ENCODE measurements around the gene TBC1D8. TPM values are rescaled to one million over a fixed set of nuclear protein-coding genes. Genes with fewer than 3 reads are reported as not detected.

The TBC1D8 gene
- total and polyA plus RNA-seq, 12 donors: 7.6 to 17.2 (median 10.8) TPM

DNA sequence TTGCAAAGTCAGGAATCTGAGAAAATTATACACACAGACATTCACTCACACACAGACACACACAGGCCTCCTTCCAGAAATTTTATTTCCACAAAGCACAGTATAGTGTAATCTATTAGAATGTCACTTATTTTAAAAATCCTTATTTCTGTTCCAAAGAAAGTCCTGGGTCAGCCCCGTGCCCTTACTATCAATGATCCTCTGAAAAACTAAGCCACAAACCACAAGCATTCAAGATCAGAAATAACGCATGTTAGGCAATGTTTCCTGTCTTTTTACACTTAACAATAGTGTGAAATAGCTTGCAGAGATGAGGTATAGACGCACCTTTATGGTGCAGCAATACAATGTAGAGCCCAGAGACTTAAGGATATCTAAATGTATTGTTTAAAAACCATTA lies 25.8 kb downstream of the TBC1D8 start:
- Histone ChIP-seq H3K4me3 (no peak overlapping the region), H3K4me1 (replicated peaks in 1 of 2) (peaks cover 2 to 32% of the 10 kb centered on the region in 2 donors), H3K27me3 (no peaks in the 10 kb centered on the region), H3K9me3 (replicated peaks in 1 of 3) (no peaks in the 10 kb centered on the region), H3K36me3 (replicated peaks in 1 of 2) (no peaks in the 10 kb centered on the region), H3K27ac (peak overlapping the region in 3 of 5 donors; percentile 6 to 74 (median 67))
- intact Hi-C loops (cut with DNase I): no loop called here
- DNase-seq: no peak
- TF ChIP-seq POLR2A (IDR thresholded peaks at IDR 0.05): no peak
- TF ChIP-seq, protein P1, sequence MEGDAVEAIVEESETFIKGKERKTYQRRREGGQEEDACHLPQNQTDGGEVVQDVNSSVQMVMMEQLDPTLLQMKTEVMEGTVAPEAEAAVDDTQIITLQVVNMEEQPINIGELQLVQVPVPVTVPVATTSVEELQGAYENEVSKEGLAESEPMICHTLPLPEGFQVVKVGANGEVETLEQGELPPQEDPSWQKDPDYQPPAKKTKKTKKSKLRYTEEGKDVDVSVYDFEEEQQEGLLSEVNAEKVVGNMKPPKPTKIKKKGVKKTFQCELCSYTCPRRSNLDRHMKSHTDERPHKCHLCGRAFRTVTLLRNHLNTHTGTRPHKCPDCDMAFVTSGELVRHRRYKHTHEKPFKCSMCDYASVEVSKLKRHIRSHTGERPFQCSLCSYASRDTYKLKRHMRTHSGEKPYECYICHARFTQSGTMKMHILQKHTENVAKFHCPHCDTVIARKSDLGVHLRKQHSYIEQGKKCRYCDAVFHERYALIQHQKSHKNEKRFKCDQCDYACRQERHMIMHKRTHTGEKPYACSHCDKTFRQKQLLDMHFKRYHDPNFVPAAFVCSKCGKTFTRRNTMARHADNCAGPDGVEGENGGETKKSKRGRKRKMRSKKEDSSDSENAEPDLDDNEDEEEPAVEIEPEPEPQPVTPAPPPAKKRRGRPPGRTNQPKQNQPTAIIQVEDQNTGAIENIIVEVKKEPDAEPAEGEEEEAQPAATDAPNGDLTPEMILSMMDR (IDR thresholded peaks at IDR 0.05): no peak
- WGBS, 4 donors: 47 to 54% (median 50%) methylated on average over 3 of the region's 3 CpGs

DNA sequence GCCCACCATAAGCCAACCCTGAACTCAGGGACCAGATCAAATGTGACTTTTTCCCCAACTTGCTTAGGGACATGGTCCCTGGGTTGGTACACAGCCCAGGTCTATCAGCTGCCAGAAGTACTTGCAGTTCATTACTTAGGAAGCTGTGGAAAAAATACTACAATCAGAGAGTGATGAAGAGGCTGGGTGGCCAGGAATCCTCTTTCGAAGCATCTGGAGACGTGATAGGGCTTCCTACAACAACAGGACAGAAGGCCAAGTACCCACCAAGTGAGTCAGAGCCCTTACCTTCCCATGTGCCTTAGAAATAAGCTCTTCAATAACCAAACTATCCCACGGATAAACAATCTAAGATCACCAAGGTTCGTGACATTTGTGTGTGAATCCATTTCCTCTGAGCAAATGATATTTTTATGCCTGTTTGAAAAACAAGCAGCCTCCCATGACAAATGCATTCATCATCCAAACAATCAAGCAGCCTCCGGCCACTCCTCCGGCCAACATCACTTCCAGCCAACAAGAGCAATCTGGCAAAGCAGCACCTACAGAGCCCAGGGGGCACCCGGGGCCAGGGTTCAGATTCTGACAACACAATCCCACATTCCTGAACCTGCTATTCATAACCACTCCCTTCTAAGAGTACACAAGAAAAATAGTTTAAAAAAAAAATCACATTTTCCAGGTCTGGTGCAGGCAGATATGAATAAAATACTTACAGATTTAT lies 26.4 kb downstream of the TBC1D8 start:
- intact Hi-C loops (cut with DNase I): no loop called here
- H3K4me1 ChIP-seq (replicated peaks in 1 of 2): peaks cover 8 to 38% of the 10 kb centered on the region in 2 donors
- H3K36me3 ChIP-seq (replicated peaks in 1 of 2): no peaks in the 10 kb centered on the region
- DNase-seq: peak; percentile 42 to 89 (median 70)
- H3K4me3 ChIP-seq: no peak overlapping the region
- no peaks in the 10 kb centered on the region for H3K9me3 ChIP-seq (replicated peaks in 1 of 3)
- peak overlapping the region in 4 of 5 donors; percentile 0 to 74 (median 36) for H3K27ac ChIP-seq
- TF ChIP-seq, protein P1 (IDR thresholded peaks at IDR 0.05): no peak
- no peak for TF ChIP-seq POLR2A (IDR thresholded peaks at IDR 0.05)
- 12 to 22% (median 19%) methylated on average over 7 of the region's 7 CpGs for WGBS, 4 donors
- H3K27me3 ChIP-seq: no peaks in the 10 kb centered on the region

- H3K27ac ChIP-seq: peak overlapping the region in 3 of 5 donors; percentile 0 to 74 (median 67)
- no peaks in the 10 kb centered on the region for H3K36me3 ChIP-seq (replicated peaks in 1 of 2)
- H3K27me3 ChIP-seq: no peaks in the 10 kb centered on the region
- H3K4me1 ChIP-seq (replicated peaks in 1 of 2): peaks cover 12 to 44% of the 10 kb centered on the region in 2 donors
- intact Hi-C loops (cut with DNase I): no loop called here
- H3K9me3 ChIP-seq (replicated peaks in 1 of 3): no peaks in the 10 kb centered on the region
- WGBS, 4 donors: 74 to 81% (median 79%) methylated on average over 5 of the region's 5 CpGs
- H3K4me3 ChIP-seq: no peak overlapping the region
- DNase-seq: no peak
- TF ChIP-seq POLR2A (IDR thresholded peaks at IDR 0.05): no peak
- TF ChIP-seq, protein P1 (IDR thresholded peaks at IDR 0.05): no peak
Measured at GRCh38 chr2:101123795-101124471, 27.2 kb downstream of the TBC1D8 start.

GRCh38 chr2:101121174-101121573 lies 30.0 kb downstream of the TBC1D8 start:
- no peaks in the 10 kb centered on the region for H3K36me3 ChIP-seq (replicated peaks in 1 of 2)
- no peak for DNase-seq
- H3K9me3 ChIP-seq (replicated peaks in 1 of 3): no peaks in the 10 kb centered on the region
- TF ChIP-seq, protein P1 (IDR thresholded peaks at IDR 0.05): no peak
- TF ChIP-seq POLR2A (IDR thresholded peaks at IDR 0.05): no peak
- H3K4me3 ChIP-seq: no peak overlapping the region
- H3K4me1 ChIP-seq (replicated peaks in 1 of 2): peaks cover 12 to 48% of the 10 kb centered on the region in 2 donors
- 72 to 84% (median 82%) methylated on average over 7 of the region's 7 CpGs for WGBS, 4 donors
- H3K27me3 ChIP-seq: no peaks in the 10 kb centered on the region
- intact Hi-C loops (cut with DNase I): no loop called here
- peak overlapping the region in 3 of 5 donors; percentile 11 to 60 (median 35) for H3K27ac ChIP-seq
